GM18505 (cell line): ENCODE data around the gene OR4D6.
"Not testable (repeated sequence)": the region's sequence is repeated elsewhere in the genome, so short reads cannot be mapped to it uniquely, and the experiment has no call there.

ENCODE experiments used
- ATAC-seq: cut with Tn5 transposase; IDR thresholded peaks from one replicate; pipeline ENCODE4 v1.9.1; 2021; ENCODE audit not compliant: unreplicated experiment
- POLR2A ChIP-seq: IDR thresholded peaks from 4 replicates; pipeline ENCODE4 v1.6.1; 2011; ENCODE audit warnings: borderline replicate concordance; ENCODE audit not compliant: insufficient read depth, insufficient read length; ENCODE audit errors: extremely low read depth

Gene OR4D6

GRCh38 chr11:59456661-59457060 lies at the start of gene OR4D6:
Gene OR4D6 (plus strand): TSS chr11:59456961. CDS start chr11:59456961, 0 bp downstream.
- no peak for ATAC-seq
- TF ChIP-seq POLR2A, result no peak

DNA sequence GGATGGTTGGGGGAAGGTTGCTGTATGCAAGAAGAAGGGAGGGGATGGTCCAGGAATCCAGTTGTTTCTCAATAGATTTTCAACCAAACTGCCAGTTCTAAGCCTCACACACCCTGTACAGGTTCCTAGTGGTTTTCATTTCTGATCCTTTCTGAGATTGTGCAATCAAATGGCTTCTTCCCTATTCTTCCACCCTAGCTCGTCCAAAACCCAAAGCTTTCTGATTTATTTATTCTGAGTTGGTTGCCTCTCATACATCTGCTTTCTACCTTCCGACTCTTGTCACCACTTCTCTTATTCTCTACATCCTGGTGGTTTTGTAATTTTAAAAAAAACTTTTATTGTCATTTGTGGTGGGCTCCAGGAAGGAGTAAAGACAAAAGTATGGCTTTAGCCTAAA lies 43.1 kb upstream of the OR4D6 start:
- no peak for TF ChIP-seq POLR2A
- ATAC-seq, result no peak

- ATAC-seq, result no peak
These were observed 41.6 kb upstream of the OR4D6 start for GRCh38 chr11:59415111-59415510.

DNA sequence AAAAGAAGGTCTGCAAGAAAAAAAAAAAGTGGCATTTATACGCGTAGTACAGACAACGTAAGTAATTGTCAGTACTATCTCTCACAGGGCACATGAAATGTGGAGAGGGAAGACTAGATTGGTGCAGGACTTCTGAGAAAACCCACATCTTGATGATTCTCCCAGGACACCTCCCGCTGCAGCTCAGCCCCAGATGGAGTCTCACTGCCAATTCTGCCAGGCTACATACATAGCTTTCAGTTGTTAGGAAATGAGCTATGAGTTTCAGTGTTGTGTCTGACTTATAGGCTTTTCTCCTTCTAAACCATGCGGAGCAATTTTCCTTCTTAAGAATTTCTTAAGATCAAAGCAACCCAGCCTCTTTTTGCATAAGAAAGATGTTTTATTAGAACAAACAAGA lies 40.1 kb upstream of the OR4D6 start:
- ATAC-seq, result no peak
- TF ChIP-seq POLR2A, result no peak

More at GRCh38 chr11:59415111-59415510, 41.6 kb upstream of the OR4D6 start:
- no peak for TF ChIP-seq POLR2A

- no peak for TF ChIP-seq POLR2A
- ATAC-seq, result no peak
These were observed 39.7 kb upstream of the OR4D6 start for GRCh38 chr11:59417023-59417422.

- no peak for ATAC-seq
These were observed 38.6 kb upstream of the OR4D6 start for GRCh38 chr11:59418156-59418555.

GRCh38 chr11:59423835-59424234 lies 32.9 kb upstream of the OR4D6 start:
- no peak for ATAC-seq
- TF ChIP-seq POLR2A, result no peak

More at GRCh38 chr11:59418156-59418555, 38.6 kb upstream of the OR4D6 start:
- TF ChIP-seq POLR2A, result no peak

GRCh38 chr11:59425131-59425530 lies 31.6 kb upstream of the OR4D6 start:
- no peak for ATAC-seq
- TF ChIP-seq POLR2A, result no peak

DNA sequence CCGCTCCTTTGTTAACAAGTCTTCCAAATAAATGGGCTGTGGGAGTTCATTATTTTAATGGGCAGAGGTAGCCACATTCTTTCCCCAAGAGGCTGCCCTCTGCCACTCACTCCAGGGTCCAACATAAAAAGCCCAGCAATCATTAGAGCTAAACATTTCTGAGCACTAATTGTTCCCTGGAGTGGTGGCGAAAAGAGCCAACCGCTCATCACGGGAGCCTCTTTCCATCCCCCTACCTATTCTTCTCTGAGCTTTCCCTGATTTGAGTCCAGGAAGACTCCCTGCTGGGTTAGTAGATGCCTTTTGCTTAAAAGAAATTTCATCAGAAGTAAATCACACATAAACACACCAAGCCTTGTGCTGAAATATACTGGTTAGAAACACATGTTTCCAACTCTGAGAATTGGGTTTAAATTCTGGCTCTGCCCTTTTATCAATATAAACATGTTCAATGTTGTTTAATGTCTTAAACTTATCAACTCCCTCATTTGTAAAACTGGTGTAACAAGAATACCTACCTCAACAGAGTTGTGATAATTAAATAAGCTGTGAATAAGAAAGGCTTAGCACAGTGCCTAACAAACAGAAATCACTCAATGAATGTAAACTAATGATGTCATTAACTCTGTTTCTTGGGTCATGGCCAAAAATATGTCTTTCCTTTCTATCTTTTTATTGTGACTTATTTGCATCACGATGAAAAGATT lies 30.2 kb upstream of the OR4D6 start, which contains the start of gene OR5A2:
Gene OR5A2, minus strand, starts transcription at position 53 of the 707 bp plus-strand sequence. CDS start 3,460 bp downstream, outside the sequence.
- TF ChIP-seq POLR2A, result no peak
- ATAC-seq, result no peak

DNA sequence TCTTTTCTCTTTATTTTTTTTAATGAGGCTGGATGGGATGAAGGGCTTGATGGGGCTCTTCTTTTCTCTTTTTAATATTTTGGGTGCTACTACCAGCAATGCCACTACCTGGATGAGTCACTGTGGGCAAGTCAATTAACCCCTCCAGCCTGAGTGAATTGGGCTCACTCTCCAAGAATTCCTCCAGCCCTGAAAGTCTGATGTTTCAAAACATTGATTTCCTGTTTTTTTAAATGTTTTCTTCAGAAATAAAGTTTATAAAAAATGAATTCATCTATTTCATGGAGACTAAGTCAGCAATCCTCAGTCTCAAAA lies 29.7 kb upstream of the OR4D6 start:
- no peak for TF ChIP-seq POLR2A
- no peak for ATAC-seq

GRCh38 chr11:59429924-59430516 lies 26.7 kb upstream of the OR4D6 start:
- peak; percentile 74 for ATAC-seq
- TF ChIP-seq POLR2A, result no peak

DNA sequence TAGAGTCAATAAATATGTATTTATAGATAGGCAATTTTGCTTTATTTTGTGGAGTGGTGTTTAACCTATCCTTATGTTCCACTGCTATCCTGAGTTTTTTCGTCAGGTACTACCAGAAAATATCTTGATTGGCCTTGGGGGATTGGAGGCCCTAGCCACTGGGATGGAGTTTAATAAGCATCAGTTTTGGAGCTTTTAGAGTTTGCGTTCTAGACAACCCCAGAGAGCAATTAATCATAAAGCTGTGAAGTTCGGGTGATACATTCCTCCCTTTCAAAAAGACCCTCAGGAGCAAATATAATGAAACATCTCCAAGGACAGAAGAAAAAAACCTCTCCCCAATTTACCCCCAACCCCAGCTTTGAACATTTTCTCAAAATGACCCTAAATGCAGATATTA lies 20.6 kb upstream of the OR4D6 start, which contains the start of gene OR5A1:
Gene OR5A1, plus strand, starts transcription at position 301 of the 400 bp plus-strand sequence. CDS start 6,700 bp downstream, outside the sequence.
- TF ChIP-seq POLR2A, result no peak
- no peak for ATAC-seq

DNA sequence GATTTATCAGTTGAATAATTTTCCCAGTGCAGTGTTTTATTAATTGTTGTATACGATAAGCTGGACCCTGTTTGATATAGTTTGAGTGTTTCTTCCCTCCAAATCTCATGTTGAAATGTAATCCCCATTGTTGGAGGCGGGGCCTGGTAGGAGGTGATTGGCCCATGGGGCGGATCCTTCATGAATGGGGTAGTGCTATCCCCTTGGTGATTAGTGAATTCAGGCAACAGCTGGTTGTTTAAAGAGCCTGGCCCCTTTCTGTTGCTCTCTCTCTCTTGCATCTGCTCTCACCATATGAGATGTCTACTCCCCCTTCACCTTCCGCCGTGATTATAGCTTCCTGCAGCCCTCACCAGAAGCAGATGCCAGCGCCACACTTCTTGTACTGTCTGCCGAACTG lies 19.0 kb upstream of the OR4D6 start:
- ATAC-seq, result no peak

GRCh38 chr11:59445624-59446023 lies 11.1 kb upstream of the OR4D6 start:
- ATAC-seq, result not testable (repeated sequence)

More for the DNA sequence above, 19.0 kb upstream of the OR4D6 start:
- no peak for TF ChIP-seq POLR2A
